Measurements from ENCODE around the gene MLANA.

GRCh38 chr9:5909976-5910375 is 19.3 kb downstream of the MLANA start:
- TF ChIP-seq YY1 (IDR thresholded peaks at IDR 0.05; ENCODE audit: insufficient read depth, insufficient read length) (no peak), ZNF274 (IDR thresholded peaks at IDR 0.05; ENCODE audit: low read depth, low read length) (no peak), SUZ12 (IDR thresholded peaks at IDR 0.05; ENCODE audit: extremely low read depth, insufficient read depth, insufficient read length) (no peak)

Data from NT2/D1 (cell line).